Effector memory CD8-positive, alpha-beta T cell (primary cell): ENCODE data around the gene FAIM2.
A peak's percentile ranks its signal among the peaks of the same experiment; 100 is the strongest.

Experiments used
- ATAC-seq: fragments of 150-1000 bp; cut with Tn5 transposase; replicated peaks from 2 replicates; pipeline ENCODE4 v1.10.0; 2021; ENCODE audit warnings: mild to moderate bottlenecking, moderate library complexity
- DNase-seq, 3 experiments: peaks; one replicate each; pipeline ENCODE4 v3.0.0; 2021
- H3K27ac Mint-ChIP-seq, 2 donors: one replicate each; pipeline ENCODE4 v1.8.0; 2022; ENCODE audit warnings: mild to moderate bottlenecking in 2 of 2, mixed read lengths in 2 of 2, moderate library complexity in 2 of 2
- H3K27me3 Mint-ChIP-seq, 2 donors: one replicate each; pipeline ENCODE4 v1.8.0; 2022; ENCODE audit warnings: mixed read lengths in 2 of 2
- H3K36me3 Mint-ChIP-seq: one replicate; pipeline ENCODE4 v1.8.0; 2022; ENCODE audit warnings: mild to moderate bottlenecking, moderate library complexity, mixed read lengths; ENCODE audit not compliant: insufficient read depth
- H3K4me1 Mint-ChIP-seq, 2 donors: one replicate each; pipeline ENCODE4 v1.8.0; 2022; ENCODE audit warnings: low read depth in 2 of 2, mixed read lengths in 2 of 2
- H3K4me3 Mint-ChIP-seq, 2 donors: one replicate each; pipeline ENCODE4 v1.8.0; 2022; ENCODE audit warnings: mild to moderate bottlenecking in 2 of 2, mixed read lengths in 2 of 2, moderate library complexity in 2 of 2
- H3K9me3 Mint-ChIP-seq, 2 donors: one replicate each; pipeline ENCODE4 v1.8.0; 2022; ENCODE audit warnings: mixed read lengths in 2 of 2

The FAIM2 gene

GRCh38 chr12:49944718-49945117 lies 41.0 kb upstream of the FAIM2 start:
- Mint-ChIP-seq H3K27me3 (peaks cover 10 to 20% of the 10 kb centered on the region in 2 donors), H3K27ac (peak overlapping the region in 1 of 2 donors; percentile 81), H3K4me3 (no peak overlapping the region)

GRCh38 chr12:49944046-49944445 lies 40.3 kb upstream of the FAIM2 start:
- H3K36me3 Mint-ChIP-seq, result peaks cover 5% of the 10 kb centered on the region
- H3K27me3 Mint-ChIP-seq, result peaks cover 5 to 13% of the 10 kb centered on the region in 2 donors
- H3K27ac Mint-ChIP-seq, result peak overlapping the region in 1 of 2 donors; percentile 81
- H3K9me3 Mint-ChIP-seq, result no peaks in the 10 kb centered on the region
- ATAC-seq, result no peak
- no peak for DNase-seq
- peaks cover 11 to 17% of the 10 kb centered on the region in 2 donors for H3K4me1 Mint-ChIP-seq
- no peak overlapping the region for H3K4me3 Mint-ChIP-seq

More at GRCh38 chr12:49944718-49945117, 41.0 kb upstream of the FAIM2 start:
- Mint-ChIP-seq H3K9me3 (no peaks in the 10 kb centered on the region), H3K4me1 (peaks cover 11 to 17% of the 10 kb centered on the region in 2 donors), H3K36me3 (peaks cover 5% of the 10 kb centered on the region)
- no peak for ATAC-seq
- DNase-seq, result no peak

- no peak for ATAC-seq
- H3K4me1 Mint-ChIP-seq, result peaks cover 11 to 17% of the 10 kb centered on the region in 2 donors
- H3K27ac Mint-ChIP-seq, result no peak overlapping the region
Observed at GRCh38 chr12:49943625-49943960, 39.9 kb upstream of the FAIM2 start.

GRCh38 chr12:49942921-49943624 lies 39.4 kb upstream of the FAIM2 start:
- Mint-ChIP-seq H3K4me1 (peaks cover 11 to 17% of the 10 kb centered on the region in 2 donors), H3K4me3 (no peak overlapping the region), H3K9me3 (no peaks in the 10 kb centered on the region), H3K36me3 (peaks cover 5% of the 10 kb centered on the region), H3K27me3 (peaks cover 0 to 4% of the 10 kb centered on the region in 2 donors), H3K27ac (no peak overlapping the region)
- no peak for DNase-seq
- no peak for ATAC-seq

More at GRCh38 chr12:49943625-49943960, 39.9 kb upstream of the FAIM2 start:
- Mint-ChIP-seq H3K27me3 (peaks cover under 1 to 9% of the 10 kb centered on the region in 2 donors), H3K9me3 (no peaks in the 10 kb centered on the region), H3K36me3 (peaks cover 5% of the 10 kb centered on the region), H3K4me3 (no peak overlapping the region)
- DNase-seq, result no peak

GRCh38 chr12:49942512-49942893 lies 38.8 kb upstream of the FAIM2 start:
- H3K36me3 Mint-ChIP-seq, result peaks cover 5% of the 10 kb centered on the region
- no peak overlapping the region for H3K27ac Mint-ChIP-seq
- ATAC-seq (no peak), DNase-seq (no peak)
- no peaks in the 10 kb centered on the region for H3K9me3 Mint-ChIP-seq
- H3K4me3 Mint-ChIP-seq, result no peak overlapping the region
- H3K27me3 Mint-ChIP-seq, result no peaks in the 10 kb centered on the region
- peaks cover 11 to 17% of the 10 kb centered on the region in 2 donors for H3K4me1 Mint-ChIP-seq

GRCh38 chr12:49941556-49942511 lies 38.1 kb upstream of the FAIM2 start:
- DNase-seq (no peak), ATAC-seq (no peak)
- Mint-ChIP-seq H3K27me3 (no peaks in the 10 kb centered on the region), H3K36me3 (peaks cover 5% of the 10 kb centered on the region), H3K4me1 (peaks cover 11 to 17% of the 10 kb centered on the region in 2 donors), H3K4me3 (no peak overlapping the region), H3K27ac (peak overlapping the region; percentile 38 to 42), H3K9me3 (no peaks in the 10 kb centered on the region)

GRCh38 chr12:49939707-49940106 lies 36.0 kb upstream of the FAIM2 start:
- no peak for ATAC-seq
- Mint-ChIP-seq H3K4me3 (no peak overlapping the region), H3K27ac (no peak overlapping the region), H3K27me3 (peaks cover 6 to 10% of the 10 kb centered on the region in 2 donors), H3K4me1 (peaks cover 3 to 7% of the 10 kb centered on the region in 2 donors), H3K9me3 (no peaks in the 10 kb centered on the region), H3K36me3 (no peaks in the 10 kb centered on the region)
- no peak for DNase-seq

GRCh38 chr12:49939307-49939706 lies 35.6 kb upstream of the FAIM2 start:
- Mint-ChIP-seq H3K4me3 (no peak overlapping the region), H3K27me3 (peaks cover 6 to 14% of the 10 kb centered on the region in 2 donors), H3K27ac (no peak overlapping the region), H3K36me3 (no peaks in the 10 kb centered on the region), H3K4me1 (peaks cover 3 to 7% of the 10 kb centered on the region in 2 donors), H3K9me3 (no peaks in the 10 kb centered on the region)
- ATAC-seq (no peak), DNase-seq (no peak)

- DNase-seq (no peak), ATAC-seq (no peak)
- H3K27me3 Mint-ChIP-seq, result peaks cover 6 to 16% of the 10 kb centered on the region in 2 donors
- H3K36me3 Mint-ChIP-seq, result no peaks in the 10 kb centered on the region
- no peak overlapping the region for H3K4me3 Mint-ChIP-seq
- H3K4me1 Mint-ChIP-seq, result peaks cover under 1 to 3% of the 10 kb centered on the region in 2 donors
- no peaks in the 10 kb centered on the region for H3K9me3 Mint-ChIP-seq
- H3K27ac Mint-ChIP-seq, result no peak overlapping the region
Observed at GRCh38 chr12:49937639-49938300, 34.1 kb upstream of the FAIM2 start.

- Mint-ChIP-seq H3K27ac (no peak overlapping the region), H3K4me1 (no peaks in the 10 kb centered on the region), H3K9me3 (no peaks in the 10 kb centered on the region), H3K36me3 (no peaks in the 10 kb centered on the region), H3K27me3 (peaks cover 6 to 16% of the 10 kb centered on the region in 2 donors), H3K4me3 (no peak overlapping the region)
- DNase-seq, result no peak
- no peak for ATAC-seq
Observed at GRCh38 chr12:49936925-49937324, 33.2 kb upstream of the FAIM2 start.

GRCh38 chr12:49934505-49934904 lies 30.8 kb upstream of the FAIM2 start:
- Mint-ChIP-seq H3K9me3 (no peaks in the 10 kb centered on the region), H3K27me3 (peaks cover 11 to 23% of the 10 kb centered on the region in 2 donors), H3K4me1 (no peaks in the 10 kb centered on the region), H3K27ac (no peak overlapping the region), H3K36me3 (no peaks in the 10 kb centered on the region), H3K4me3 (no peak overlapping the region)
- DNase-seq (no peak), ATAC-seq (no peak)

GRCh38 chr12:49933796-49934195 lies 30.1 kb upstream of the FAIM2 start:
- no peak overlapping the region for H3K27ac Mint-ChIP-seq

GRCh38 chr12:49932533-49933130 lies 28.9 kb upstream of the FAIM2 start:
- DNase-seq (no peak), ATAC-seq (no peak)
- H3K4me3 Mint-ChIP-seq, result no peak overlapping the region
- H3K36me3 Mint-ChIP-seq, result no peaks in the 10 kb centered on the region
- H3K4me1 Mint-ChIP-seq, result no peaks in the 10 kb centered on the region
- no peaks in the 10 kb centered on the region for H3K9me3 Mint-ChIP-seq
- H3K27ac Mint-ChIP-seq, result no peak overlapping the region
- H3K27me3 Mint-ChIP-seq, result peaks cover 11 to 31% of the 10 kb centered on the region in 2 donors

More at GRCh38 chr12:49933796-49934195, 30.1 kb upstream of the FAIM2 start:
- no peak for DNase-seq
- ATAC-seq, result no peak
- Mint-ChIP-seq H3K27me3 (peaks cover 11 to 30% of the 10 kb centered on the region in 2 donors), H3K36me3 (no peaks in the 10 kb centered on the region), H3K4me1 (no peaks in the 10 kb centered on the region), H3K9me3 (no peaks in the 10 kb centered on the region), H3K4me3 (no peak overlapping the region)
